Aorta (tissue), 5 donors: ENCODE data around the gene COMMD4. TPM values are rescaled to one million over a fixed set of nuclear protein-coding genes. Genes with fewer than 3 reads are reported as not detected.
A peak's percentile ranks its signal among the peaks of the same experiment; 100 is the strongest.
"Not testable (repeated sequence)": the region's sequence is repeated elsewhere in the genome, so short reads cannot be mapped to it uniquely, and the experiment has no call there.

Experiments used
- ATAC-seq: fragments of 200-7000 bp; cut with Tn5 transposase; one replicate; pipeline ENCODE4 v1.9.1; 2022; ENCODE audit warnings: moderate library complexity; ENCODE audit not compliant: low FRiP score
- DNase-seq, 2 donors: peaks; one replicate each; pipeline ENCODE4 v3.0.0-alpha.2; 2020
- H3K27ac ChIP-seq, 2 donors: one replicate each; pipeline ENCODE4 v1.5.1; 2013; ENCODE audit warnings: low read length in 2 of 2, mild to moderate bottlenecking in 2 of 2, moderate library complexity in 2 of 2, control low read depth in 1 of 2, inconsistent platforms in 1 of 2, low read depth in 1 of 2
- H3K27me3 ChIP-seq, 2 donors: one replicate each; pipeline ENCODE4 v1.6.1; 2013; ENCODE audit warnings: control low read depth in 1 of 2, low read length in 1 of 2, mild to moderate bottlenecking in 1 of 2, moderate library complexity in 1 of 2; ENCODE audit not compliant: insufficient read depth in 2 of 2, control insufficient read depth in 1 of 2
- H3K36me3 ChIP-seq, 2 donors: one replicate each; pipeline ENCODE4 v1.6.1; 2013; ENCODE audit warnings: control low read depth in 1 of 2, low read length in 1 of 2, mild to moderate bottlenecking in 1 of 2; ENCODE audit not compliant: insufficient read depth in 2 of 2, control insufficient read depth in 1 of 2
- H3K4me1 ChIP-seq, 2 donors: one replicate each; pipeline ENCODE4 v1.6.1; 2013; ENCODE audit warnings: low read length in 2 of 2, control low read depth in 1 of 2, mild to moderate bottlenecking in 1 of 2, moderate library complexity in 1 of 2; ENCODE audit not compliant: insufficient read depth in 2 of 2, control insufficient read depth in 1 of 2
- H3K4me3 ChIP-seq, 2 donors: one replicate each; pipeline ENCODE4 v1.5.1; 2013; ENCODE audit warnings: low read length in 2 of 2, control low read depth in 1 of 2, mild to moderate bottlenecking in 1 of 2
- H3K9me3 ChIP-seq: one replicate; pipeline ENCODE4 v1.6.1; 2013; ENCODE audit warnings: mild to moderate bottlenecking, low read length; ENCODE audit not compliant: control insufficient read depth
- WGBS, 2 donors: extraction: QIAGEN DNeasy Blood & Tissue Kit; methylation state at CpG; one replicate each; pipeline ENCODE4 v1.1.7; 2013; 5-methylcytosine and 5-hydroxymethylcytosine counted together
- intact Hi-C, 2 donors: fragments of 100-400 bp; cut with DNase I; formaldehyde crosslinking; loops; one replicate each; pipeline versions ENCODE4 v1.14.2 to v1.15.0; 2022
- polyA plus RNA-seq, 2 donors: library from polyadenylated mRNA; stranded (reverse); fragments of 200-250 nt; gene quantifications; one replicate each; pipeline ENCODE4 v1.2.3, GENCODE V29; 2013
- total RNA-seq, 2 donors: library from RNA; stranded (reverse); fragmentation: NEBNext Ultra II Directional; extraction: Animal tissue kit (Norgen Biotek cat#: 25700); gene quantifications; one replicate each; pipeline ENCODE4 v1.2.1, GENCODE V29; 2021
- donor health status: healthy with polysubstance abuse.
- donor health status: Bipolar disorder and iron deficiency.
- donor health status: DM: no; HTN: no; CAD: no.
- donor health status: DM: no; HTN: no; CAD: no.
- donor health status: DM: yes; HTN: yes; CAD: no.

COMMD4 gene
- total and polyA plus RNA-seq, 4 donors, result 27.0 to 136 (median 39.2) TPM

DNA sequence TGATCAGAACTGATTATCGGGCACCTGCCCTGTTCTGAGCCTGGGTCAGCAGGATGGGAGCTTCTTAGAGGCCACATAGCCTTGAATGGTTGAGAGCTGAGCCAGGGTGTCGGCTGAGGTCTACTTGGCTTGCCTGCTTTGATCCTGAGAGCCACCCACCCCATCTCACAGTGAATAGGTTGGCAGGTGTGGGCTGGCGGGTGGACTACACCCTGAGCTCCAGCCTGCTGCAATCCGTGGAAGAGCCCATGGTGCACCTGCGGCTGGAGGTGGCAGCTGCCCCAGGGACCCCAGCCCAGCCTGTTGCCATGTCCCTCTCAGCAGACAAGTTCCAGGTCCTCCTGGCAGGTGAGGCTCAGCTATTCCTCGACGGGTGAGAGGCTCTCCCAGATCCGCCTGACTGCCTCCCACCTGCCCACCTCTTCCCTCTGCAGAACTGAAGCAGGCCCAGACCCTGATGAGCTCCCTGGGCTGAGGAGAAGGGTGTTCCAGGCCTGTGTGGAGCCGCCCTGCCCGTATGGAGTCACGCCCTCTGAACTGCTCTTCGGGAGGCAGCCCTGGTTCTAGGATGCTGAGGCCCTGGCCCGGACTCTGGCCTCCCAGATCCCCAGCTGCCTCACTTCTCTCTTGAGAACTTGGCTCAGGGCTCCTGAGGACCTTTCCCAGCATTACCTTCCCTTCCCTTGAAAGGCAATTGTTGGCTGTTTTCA lies 3.8 kb downstream of the COMMD4 start:
- intact Hi-C loops, result no loop called here
- DNase-seq, result peak in 1 of 2 donors; percentile 72
- no peak for ATAC-seq
- 89 to 91% methylated on average over 13 of the region's 13 CpGs for WGBS, 2 donors
- Histone ChIP-seq H3K36me3 (no peaks in the 10 kb centered on the region), H3K27ac (no peak overlapping the region), H3K4me1 (peaks cover 0 to 2% of the 10 kb centered on the region in 2 donors), H3K9me3 (no peaks in the 10 kb centered on the region), H3K4me3 (no peak overlapping the region), H3K27me3 (no peaks in the 10 kb centered on the region)

- Histone ChIP-seq H3K4me1 (no peaks in the 10 kb centered on the region), H3K27ac (no peak overlapping the region), H3K4me3 (no peak overlapping the region), H3K9me3 (no peaks in the 10 kb centered on the region), H3K27me3 (no peaks in the 10 kb centered on the region), H3K36me3 (no peaks in the 10 kb centered on the region)
- ATAC-seq, result no peak
- intact Hi-C loops, result no loop called here
- WGBS, 2 donors, result 85 to 86% methylated on average over 6 of the region's 6 CpGs
- peak in 1 of 2 donors; percentile 22 for DNase-seq
Measured at GRCh38 chr15:75342221-75342620, 6.4 kb downstream of the COMMD4 start.

DNA sequence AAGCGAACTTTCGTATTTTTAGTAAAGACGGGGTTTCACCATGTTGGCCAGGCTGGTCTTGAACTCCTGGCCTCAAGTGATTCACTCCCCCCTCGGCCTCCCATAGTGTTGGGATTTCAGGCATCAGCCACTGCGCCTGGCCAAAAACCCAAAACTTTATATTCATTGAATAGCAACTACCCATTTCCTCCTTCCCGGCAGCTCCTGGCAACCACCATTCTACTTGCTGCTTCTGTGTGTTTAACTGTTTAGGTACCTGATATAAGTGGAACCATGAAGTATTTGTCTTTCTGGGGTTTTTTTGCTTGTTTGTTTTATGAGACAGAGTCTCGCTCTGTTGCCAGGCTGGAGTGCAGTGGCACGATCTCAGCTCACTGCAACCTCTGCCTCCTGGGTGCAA lies 8.1 kb downstream of the COMMD4 start:
- H3K4me3 ChIP-seq, H3K27ac ChIP-seq, intact Hi-C loops, H3K27me3 ChIP-seq, H3K4me1 ChIP-seq, H3K36me3 ChIP-seq, H3K9me3 ChIP-seq, ATAC-seq: not testable (repeated sequence)
- DNase-seq, result peak in 1 of 2 donors; percentile 48
- 22 to 31% methylated on average over 8 of the region's 8 CpGs for WGBS, 2 donors

- Histone ChIP-seq H3K4me1 (no peaks in the 10 kb centered on the region), H3K27ac (peak within 1 kb of the TSS in 1 of 2 donors; percentile 20), H3K36me3 (no peaks in the 10 kb centered on the region), H3K9me3 (no peaks in the 10 kb centered on the region), H3K4me3 (peak within 1 kb of the TSS; percentile 67 to 71), H3K27me3 (no peaks in the 10 kb centered on the region)
- ATAC-seq (no peak), DNase-seq (no peak)
- 39% methylated on average over 20 of the region's 20 CpGs for WGBS, 2 donors
- intact Hi-C loops, result no loop called here
Measured at GRCh38 chr15:75346796-75347221, 10.9 kb downstream of the COMMD4 start, which contains the start of gene NEIL1. Gene NEIL1, plus strand, starts transcription at chr15:75347039. Its CDS starts 1,867 bp downstream, at chr15:75348906.

- 0% methylated on average over 63 to 65 of the region's 65 CpGs for WGBS, 2 donors
- DNase-seq (peak; percentile 80 to 89), ATAC-seq (peak; percentile 78)
- Histone ChIP-seq H3K27ac (peak overlapping the region in 1 of 2 donors; percentile 20), H3K4me3 (peak overlapping the region; percentile 67 to 71), H3K36me3 (no peaks in the 10 kb centered on the region), H3K9me3 (no peaks in the 10 kb centered on the region), H3K4me1 (no peaks in the 10 kb centered on the region), H3K27me3 (no peaks in the 10 kb centered on the region)
- intact Hi-C loops, result no loop called here
Measured at GRCh38 chr15:75347222-75348033, 11.6 kb downstream of the COMMD4 start.

DNA sequence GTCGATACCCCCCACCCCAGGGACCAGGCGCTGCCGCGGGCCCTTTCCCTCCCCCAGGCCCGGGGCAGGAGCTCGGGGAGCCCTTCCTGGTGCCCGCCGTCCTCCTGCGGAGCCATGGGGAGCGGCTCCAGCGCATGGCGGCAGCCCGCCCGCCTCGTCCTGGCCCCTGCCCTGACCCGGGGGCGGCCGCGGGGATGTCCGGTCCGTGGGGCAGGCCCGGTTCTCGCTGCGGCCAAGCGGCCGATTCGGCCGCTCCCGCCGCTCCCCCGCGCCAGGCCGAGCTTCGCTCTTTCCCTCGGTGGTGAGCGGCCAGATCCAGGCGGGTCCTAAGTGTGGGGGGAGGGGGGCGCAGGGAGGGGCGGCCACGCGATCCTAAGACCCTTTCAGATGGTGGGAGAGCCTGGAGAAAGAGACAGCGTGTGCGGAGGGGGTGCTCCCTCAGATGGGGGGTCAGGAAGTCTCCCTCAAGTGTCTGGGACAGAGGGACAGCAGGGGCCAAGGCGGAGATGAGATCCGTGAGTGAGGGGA lies 12.2 kb downstream of the COMMD4 start:
- intact Hi-C loops, result no loop called here
- Histone ChIP-seq H3K36me3 (no peaks in the 10 kb centered on the region), H3K27ac (no peak overlapping the region), H3K4me3 (peak overlapping the region; percentile 67 to 71), H3K27me3 (no peaks in the 10 kb centered on the region), H3K4me1 (no peaks in the 10 kb centered on the region), H3K9me3 (no peaks in the 10 kb centered on the region)
- DNase-seq (no peak), ATAC-seq (peak; percentile 65)
- 1% methylated on average over 38 to 45 of the region's 45 CpGs for WGBS, 2 donors

DNA sequence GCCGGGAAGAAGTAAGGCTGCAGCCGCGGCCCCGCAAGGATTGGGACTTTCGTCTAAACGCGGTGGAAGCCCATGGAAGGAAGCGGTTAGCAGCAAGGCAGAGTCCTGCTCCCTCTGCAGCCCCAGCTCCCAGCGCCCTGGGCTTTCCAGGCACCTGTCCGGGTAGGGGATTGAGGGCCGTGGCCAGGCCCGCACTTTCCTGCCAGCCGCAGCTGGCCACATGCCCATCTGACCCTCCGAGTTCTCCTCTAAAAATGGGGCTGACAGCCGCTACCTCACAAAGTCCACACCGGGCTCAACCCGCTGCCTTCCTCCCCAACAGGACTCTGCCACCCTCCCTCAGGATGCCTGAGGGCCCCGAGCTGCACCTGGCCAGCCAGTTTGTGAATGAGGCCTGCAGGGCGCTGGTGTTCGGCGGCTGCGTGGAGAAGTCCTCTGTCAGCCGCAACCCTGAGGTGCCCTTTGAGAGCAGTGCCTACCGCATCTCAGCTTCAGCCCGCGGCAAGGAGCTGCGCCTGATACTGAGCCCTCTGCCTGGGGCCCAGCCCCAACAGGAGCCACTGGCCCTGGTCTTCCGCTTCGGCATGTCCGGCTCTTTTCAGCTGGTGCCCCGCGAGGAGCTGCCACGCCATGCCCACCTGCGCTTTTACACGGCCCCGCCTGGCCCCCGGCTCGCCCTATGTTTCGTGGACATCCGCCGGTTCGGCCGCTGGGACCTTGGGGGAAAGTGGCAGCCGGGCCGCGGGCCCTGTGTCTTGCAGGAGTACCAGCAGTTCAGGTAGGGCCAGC lies 12.9 kb downstream of the COMMD4 start:
- peak; percentile 38 for ATAC-seq

GRCh38 chr15:75349351-75349669 lies 13.4 kb downstream of the COMMD4 start:
- H3K9me3 ChIP-seq, H3K4me1 ChIP-seq, intact Hi-C loops, H3K4me3 ChIP-seq, ATAC-seq, H3K36me3 ChIP-seq, H3K27me3 ChIP-seq, H3K27ac ChIP-seq: not testable (repeated sequence)
- DNase-seq, result peak in 1 of 2 donors; percentile 38
- WGBS, 2 donors, result 87 to 91% methylated on average over 8 of the region's 8 CpGs

More for the DNA sequence above, 12.9 kb downstream of the COMMD4 start:
- 30 to 32% methylated on average over 46 of the region's 46 CpGs for WGBS, 2 donors
- intact Hi-C loops, result no loop called here
- Histone ChIP-seq H3K4me3 (peak overlapping the region; percentile 67 to 71), H3K36me3 (no peaks in the 10 kb centered on the region), H3K27me3 (no peaks in the 10 kb centered on the region), H3K4me1 (no peaks in the 10 kb centered on the region), H3K9me3 (no peaks in the 10 kb centered on the region), H3K27ac (no peak overlapping the region)
- DNase-seq, result no peak
